Neural progenitor cell (in vitro differentiated cells): Measurements from ENCODE around the gene GP1BB. TPM values are rescaled to one million over a fixed set of nuclear protein-coding genes. Genes with fewer than 3 reads are reported as not detected.
A peak's percentile ranks its signal among the peaks of the same experiment; 100 is the strongest.

ENCODE experiments used
- DNase-seq: peaks from one replicate; pipeline ENCODE4 v3.0.0-alpha.2; 2016; ENCODE audit warnings: low spot score
- H2AFZ ChIP-seq: fragments of 200-600 bp; sonication (generic); replicated peaks from 2 replicates; pipeline ENCODE4 v1.6.1; 2016; ENCODE audit warnings: antibody characterized with exemption
- H3F3A ChIP-seq: fragments of 200-600 bp; sonication (generic); 2 replicates; pipeline ENCODE4 v1.6.1; 2016; ENCODE audit warnings: antibody characterized with exemption, low read depth
- H3K27ac ChIP-seq: fragments of 200-600 bp; sonication (generic); 2 replicates; pipeline ENCODE4 v1.5.1; 2016; ENCODE audit warnings: mild to moderate bottlenecking
- H3K27me3 ChIP-seq: fragments of 200-600 bp; sonication (generic); 2 replicates; pipeline ENCODE4 v1.6.1; 2016; ENCODE audit warnings: mild to moderate bottlenecking, moderate library complexity
- H3K36me3 ChIP-seq: fragments of 200-600 bp; sonication (generic); 2 replicates; pipeline ENCODE4 v1.5.1; 2016
- H3K4me1 ChIP-seq: fragments of 200-600 bp; sonication (generic); 2 replicates; pipeline ENCODE4 v1.6.1; 2016; ENCODE audit warnings: mixed run types
- H3K4me2 ChIP-seq: fragments of 200-600 bp; sonication (generic); 2 replicates; pipeline ENCODE4 v1.6.1; 2016
- H3K4me3 ChIP-seq: fragments of 200-600 bp; sonication (generic); 2 replicates; pipeline ENCODE4 v1.5.1; 2016
- H3K79me2 ChIP-seq: fragments of 200-600 bp; sonication (generic); 2 replicates; pipeline ENCODE4 v1.6.1; 2016; ENCODE audit warnings: low read depth
- H3K9ac ChIP-seq: fragments of 200-600 bp; sonication (generic); 2 replicates; pipeline ENCODE4 v1.6.1; 2016
- H3K9me3 ChIP-seq: fragments of 200-600 bp; sonication (generic); 2 replicates; pipeline ENCODE4 v1.5.1; 2016; ENCODE audit warnings: low read depth
- H4K20me1 ChIP-seq: fragments of 200-600 bp; sonication (generic); 2 replicates; pipeline ENCODE4 v1.6.1; 2016; ENCODE audit warnings: low read depth
- H3K27ac Mint-ChIP-seq: 3 replicates; pipeline ENCODE4 v1.8.0; 2021; ENCODE audit warnings: mixed read lengths
- H3K27me3 Mint-ChIP-seq: 2 replicates; pipeline ENCODE4 v1.8.0; 2022; ENCODE audit warnings: low read depth, mild to moderate bottlenecking, inconsistent platforms, moderate library complexity, mixed read lengths; ENCODE audit not compliant: insufficient read depth
- H3K36me3 Mint-ChIP-seq: 3 replicates; pipeline ENCODE4 v1.8.0; 2021; ENCODE audit warnings: mixed read lengths
- H3K4me1 Mint-ChIP-seq: 3 replicates; pipeline ENCODE4 v1.8.0; 2021; ENCODE audit warnings: mixed read lengths
- H3K4me3 Mint-ChIP-seq: 3 replicates; pipeline ENCODE4 v1.8.0; 2021; ENCODE audit warnings: mild to moderate bottlenecking, moderate library complexity, mixed read lengths
- H3K9me3 Mint-ChIP-seq: 3 replicates; pipeline ENCODE4 v1.8.0; 2020; ENCODE audit warnings: mixed read lengths
- CTCF ChIP-seq: fragments of 200-600 bp; sonication (generic); IDR thresholded peaks from 2 replicates; pipeline ENCODE4 v1.5.1; 2017; ENCODE audit warnings: antibody characterized with exemption, mild to moderate bottlenecking
- EZH2 ChIP-seq: fragments of 200-600 bp; sonication (generic); IDR thresholded peaks from 2 replicates; pipeline ENCODE4 v1.6.1; 2017; ENCODE audit warnings: antibody characterized with exemption, mild to moderate bottlenecking, moderate library complexity
- EZH2phosphoT487 ChIP-seq: fragments of 200-600 bp; sonication (generic); IDR thresholded peaks from 2 replicates; pipeline ENCODE4 v1.6.1; 2017; ENCODE audit warnings: antibody characterized with exemption
- total RNA-seq: library from RNA; depleted of rRNA; stranded (reverse); fragments of >200 nt; gene quantifications from 2 replicates; pipeline ENCODE4 v1.2.3, GENCODE V29; 2015; ENCODE audit warnings: low replicate concordance

The GP1BB gene
- total RNA-seq, 1 donor from 2014 or later, result not detected

- no peak for DNase-seq
- H3K79me2 ChIP-seq, result no peaks in the 10 kb centered on the region
- peak overlapping the region; percentile 78 for H3K4me3 Mint-ChIP-seq
- H3K4me1 Mint-ChIP-seq, result peaks cover 27% of the 10 kb centered on the region
- H3F3A ChIP-seq, result peaks cover 31% of the 10 kb centered on the region
- H2AFZ ChIP-seq, result no peak overlapping the region
- TF ChIP-seq CTCF, result no peak
- no peak for TF ChIP-seq EZH2
- TF ChIP-seq EZH2phosphoT487, result no peak
- peaks cover 54% of the 10 kb centered on the region for H3K27me3 Mint-ChIP-seq
- no peak overlapping the region for H3K4me2 ChIP-seq
- H3K9me3 ChIP-seq, result no peaks in the 10 kb centered on the region
- H3K27ac ChIP-seq, result no peak overlapping the region
- no peak overlapping the region for H3K4me3 ChIP-seq
- no peaks in the 10 kb centered on the region for H3K36me3 ChIP-seq
- no peak overlapping the region for H3K27ac Mint-ChIP-seq
- H3K9me3 Mint-ChIP-seq, result peaks cover 12% of the 10 kb centered on the region
- peaks cover 56% of the 10 kb centered on the region for H4K20me1 ChIP-seq
- H3K36me3 Mint-ChIP-seq, result peaks cover 18% of the 10 kb centered on the region
- H3K27me3 ChIP-seq, result peaks cover 100% of the 10 kb centered on the region
- H3K4me1 ChIP-seq, result peaks cover 31% of the 10 kb centered on the region
- H3K9ac ChIP-seq, result no peak overlapping the region
Observed at GRCh38 chr22:19720150-19720827, 3.0 kb upstream of the GP1BB start.

DNA sequence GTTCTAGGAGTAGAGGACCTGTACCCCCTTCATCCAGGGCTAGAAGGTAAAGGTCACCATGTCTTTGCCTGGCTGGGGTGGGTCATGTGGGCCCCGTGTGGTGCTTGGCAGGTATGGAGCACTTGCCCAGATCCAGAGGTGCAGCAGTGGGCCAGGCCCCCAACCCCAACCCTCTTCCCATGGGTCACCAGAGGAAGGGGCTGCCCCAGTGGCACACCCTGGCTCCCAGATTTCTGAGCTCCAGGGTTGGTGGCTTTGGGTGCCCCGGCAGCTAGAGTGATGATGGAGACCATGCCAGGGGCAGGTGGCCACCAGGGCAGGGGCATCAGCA, 2.4 kb upstream of the GP1BB start:
- Mint-ChIP-seq H3K36me3 (peaks cover 20% of the 10 kb centered on the region), H3K27ac (no peak overlapping the region), H3K9me3 (peaks cover 15% of the 10 kb centered on the region), H3K4me1 (peaks cover 29% of the 10 kb centered on the region), H3K4me3 (peak overlapping the region; percentile 58), H3K27me3 (peaks cover 59% of the 10 kb centered on the region)
- no peak overlapping the region for H3K27ac ChIP-seq
- no peak for DNase-seq
- H3K4me2 ChIP-seq, result no peak overlapping the region
- peaks cover 56% of the 10 kb centered on the region for H4K20me1 ChIP-seq
- H3K79me2 ChIP-seq, result no peaks in the 10 kb centered on the region
- peaks cover 31% of the 10 kb centered on the region for H3K4me1 ChIP-seq
- peaks cover 30% of the 10 kb centered on the region for H3F3A ChIP-seq
- no peaks in the 10 kb centered on the region for H3K36me3 ChIP-seq
- no peak overlapping the region for H2AFZ ChIP-seq
- TF ChIP-seq EZH2 (no peak), EZH2phosphoT487 (no peak), CTCF (no peak)
- H3K9ac ChIP-seq, result no peak overlapping the region
- H3K4me3 ChIP-seq, result no peak overlapping the region
- H3K9me3 ChIP-seq, result no peaks in the 10 kb centered on the region
- peaks cover 100% of the 10 kb centered on the region for H3K27me3 ChIP-seq

DNA sequence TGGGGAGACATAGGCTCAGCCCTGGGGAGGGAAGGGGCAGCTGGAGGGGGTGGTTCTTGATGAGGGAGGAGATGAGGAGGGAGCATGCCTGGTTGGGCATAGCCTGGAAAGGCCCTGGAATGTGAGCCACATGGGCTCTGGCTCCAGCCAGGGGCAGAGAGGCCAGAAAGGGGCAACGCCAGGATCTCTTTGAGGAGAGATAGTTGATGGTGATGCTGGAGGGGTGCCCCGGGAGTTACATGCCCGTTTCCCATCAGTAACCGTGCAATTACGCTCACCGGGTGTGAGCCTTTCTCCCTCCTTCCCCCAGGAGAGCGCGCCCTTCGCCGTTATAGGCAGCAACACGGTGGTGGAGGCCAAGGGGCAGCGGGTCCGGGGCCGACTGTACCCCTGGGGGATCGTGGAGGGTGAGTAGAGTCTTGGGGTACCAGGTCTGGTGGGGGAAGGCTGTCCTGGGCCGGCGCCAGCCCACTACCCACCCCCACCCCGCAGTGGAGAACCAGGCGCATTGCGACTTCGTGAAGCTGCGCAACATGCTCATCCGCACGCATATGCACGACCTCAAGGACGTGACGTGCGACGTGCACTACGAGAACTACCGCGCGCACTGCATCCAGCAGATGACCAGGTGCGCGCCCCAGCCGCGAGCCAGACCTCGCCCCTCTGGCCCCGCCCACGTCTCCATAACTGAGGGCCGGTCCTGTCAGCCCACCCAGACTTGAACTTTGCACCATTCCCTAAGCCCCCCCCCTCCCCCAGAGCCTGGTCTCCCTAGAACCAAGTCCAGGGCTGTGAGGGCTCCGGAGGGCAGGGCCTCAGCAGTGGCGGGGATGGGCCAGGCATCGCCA, 1.8 kb upstream of the GP1BB start:
- TF ChIP-seq EZH2phosphoT487 (peak; percentile 6), CTCF (no peak), EZH2 (peak; percentile 61)
- Histone ChIP-seq H3K4me2 (peak overlapping the region; percentile 88), H3K9ac (no peak overlapping the region), H3K27ac (no peak overlapping the region), H3F3A (peaks cover 26% of the 10 kb centered on the region), H4K20me1 (peaks cover 56% of the 10 kb centered on the region), H3K4me1 (peaks cover 31% of the 10 kb centered on the region), H3K9me3 (no peaks in the 10 kb centered on the region), H3K79me2 (no peaks in the 10 kb centered on the region), H3K4me3 (peak overlapping the region; percentile 52), H3K36me3 (no peaks in the 10 kb centered on the region), H2AFZ (no peak overlapping the region), H3K27me3 (peaks cover 100% of the 10 kb centered on the region)
- Mint-ChIP-seq H3K9me3 (peaks cover 15% of the 10 kb centered on the region), H3K4me1 (peaks cover 27% of the 10 kb centered on the region), H3K4me3 (peak overlapping the region; percentile 58), H3K27me3 (peaks cover 63% of the 10 kb centered on the region), H3K27ac (no peak overlapping the region), H3K36me3 (peaks cover 20% of the 10 kb centered on the region)
- peak; percentile 40 for DNase-seq
